HG03066 (cell line): ENCODE data around the gene ACOX3.

ENCODE experiments used
- ATAC-seq: cut with Tn5 transposase; IDR thresholded peaks from one replicate; pipeline ENCODE4 v1.9.1; 2021; ENCODE audit warnings: low read depth; ENCODE audit not compliant: unreplicated experiment

Gene ACOX3

GRCh38 chr4:8377103-8378075 lies 63.1 kb downstream of the ACOX3 start:
- no peak for ATAC-seq

GRCh38 chr4:8376361-8377102 lies 64.0 kb downstream of the ACOX3 start:
- no peak for ATAC-seq

- ATAC-seq, result no peak
These were observed 65.5 kb downstream of the ACOX3 start for GRCh38 chr4:8374851-8375649.

DNA sequence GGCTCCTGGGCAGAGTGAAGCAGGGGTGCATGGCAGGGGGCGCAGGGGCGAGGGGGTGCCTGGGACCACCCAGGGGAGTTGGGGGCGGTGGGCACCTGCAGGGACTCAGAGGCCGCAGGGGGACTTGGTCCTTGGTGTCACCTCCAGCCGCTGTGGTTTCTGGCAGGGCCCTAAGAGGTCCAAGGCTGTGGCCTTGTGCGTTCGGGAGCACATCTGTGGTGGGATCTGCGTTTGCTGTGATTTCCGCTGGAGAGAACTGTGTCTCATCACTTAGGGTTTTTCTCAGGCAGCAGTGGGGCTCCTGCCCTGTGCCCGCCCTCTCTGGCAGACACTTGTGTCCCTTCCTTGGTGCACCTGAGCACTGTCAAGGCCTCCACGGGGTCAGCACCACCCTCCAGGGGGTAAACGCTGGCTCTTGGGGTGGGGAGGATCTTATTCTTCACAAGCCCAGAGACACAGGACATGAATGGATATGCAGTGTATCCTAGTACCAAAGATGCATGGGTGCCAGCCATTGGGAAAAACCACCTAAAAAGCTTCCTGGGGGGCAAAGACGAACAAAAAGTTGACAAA lies 66.5 kb downstream of the ACOX3 start:
- ATAC-seq, result no peak

DNA sequence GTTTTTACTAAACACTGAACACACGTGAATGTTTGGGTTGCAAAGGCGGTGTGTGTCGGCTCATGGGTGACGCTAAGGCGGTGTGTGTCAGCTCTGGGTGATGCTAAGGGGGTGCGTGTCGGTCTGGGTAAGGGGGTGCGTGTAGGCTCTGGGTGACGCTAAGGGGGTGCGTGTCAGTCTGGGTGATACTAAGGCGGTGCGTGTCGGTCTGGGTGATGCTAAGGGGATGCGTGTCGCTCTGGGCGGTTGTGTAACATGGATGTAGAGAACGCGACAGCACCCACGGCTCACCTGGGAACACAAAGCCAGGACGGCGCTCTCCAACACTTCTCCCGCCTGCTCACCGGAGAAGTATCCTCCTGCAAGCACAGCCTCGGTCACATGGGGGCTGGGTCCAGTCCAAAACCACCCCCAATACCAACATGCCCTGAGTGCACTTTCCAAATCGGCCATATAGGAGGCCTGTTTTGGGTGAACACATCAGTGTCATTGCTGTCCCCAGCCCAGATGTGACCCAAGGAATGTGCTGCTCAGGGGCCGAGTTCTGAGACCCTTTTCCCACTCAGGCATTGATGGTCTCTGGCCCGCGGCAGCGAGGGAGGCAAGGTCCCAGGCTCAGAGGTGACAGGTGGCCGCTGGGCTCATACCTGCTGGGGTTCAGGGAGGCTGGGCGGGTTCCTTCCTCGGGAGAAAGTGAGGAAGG lies 67.1 kb downstream of the ACOX3 start:
- no peak for ATAC-seq

DNA sequence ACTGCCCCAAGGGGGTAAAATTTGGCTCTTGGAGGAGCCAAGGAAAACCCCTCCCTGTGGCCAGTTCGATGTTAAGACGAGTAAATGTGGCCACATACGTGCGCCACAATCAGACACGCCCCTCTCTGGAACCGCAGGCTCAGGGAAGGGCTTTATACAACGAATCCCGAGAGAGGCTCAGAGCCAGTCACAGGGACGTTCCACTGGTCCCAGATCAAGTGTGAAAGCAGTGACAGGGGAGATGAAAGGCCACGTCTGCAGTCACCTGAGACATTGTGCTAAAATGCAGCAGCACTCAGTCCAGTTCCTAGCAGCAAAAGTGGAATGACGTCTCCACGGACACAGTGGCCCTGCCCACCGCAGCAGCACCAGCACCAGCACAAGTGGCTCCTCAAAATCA lies 68.0 kb downstream of the ACOX3 start:
- no peak for ATAC-seq

DNA sequence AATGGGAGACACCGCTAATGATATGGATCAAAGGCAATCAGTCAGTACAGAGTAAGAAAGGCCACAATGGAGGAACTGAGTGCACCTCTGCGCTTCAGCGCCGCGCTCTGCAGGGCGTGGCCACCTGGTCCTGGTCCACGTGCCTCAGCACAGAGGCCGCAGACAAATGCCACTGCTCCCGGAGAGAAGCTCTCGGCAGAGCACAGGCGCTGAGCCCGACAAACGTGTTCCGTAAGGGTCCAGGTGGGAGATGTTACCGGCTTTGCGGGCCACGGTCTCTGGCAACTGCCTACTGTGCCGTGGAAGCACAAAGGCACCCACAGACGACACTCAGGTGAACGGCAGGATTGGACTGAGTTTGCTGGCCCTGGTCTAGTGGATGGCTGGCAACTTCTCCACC lies 68.9 kb downstream of the ACOX3 start:
- no peak for ATAC-seq

DNA sequence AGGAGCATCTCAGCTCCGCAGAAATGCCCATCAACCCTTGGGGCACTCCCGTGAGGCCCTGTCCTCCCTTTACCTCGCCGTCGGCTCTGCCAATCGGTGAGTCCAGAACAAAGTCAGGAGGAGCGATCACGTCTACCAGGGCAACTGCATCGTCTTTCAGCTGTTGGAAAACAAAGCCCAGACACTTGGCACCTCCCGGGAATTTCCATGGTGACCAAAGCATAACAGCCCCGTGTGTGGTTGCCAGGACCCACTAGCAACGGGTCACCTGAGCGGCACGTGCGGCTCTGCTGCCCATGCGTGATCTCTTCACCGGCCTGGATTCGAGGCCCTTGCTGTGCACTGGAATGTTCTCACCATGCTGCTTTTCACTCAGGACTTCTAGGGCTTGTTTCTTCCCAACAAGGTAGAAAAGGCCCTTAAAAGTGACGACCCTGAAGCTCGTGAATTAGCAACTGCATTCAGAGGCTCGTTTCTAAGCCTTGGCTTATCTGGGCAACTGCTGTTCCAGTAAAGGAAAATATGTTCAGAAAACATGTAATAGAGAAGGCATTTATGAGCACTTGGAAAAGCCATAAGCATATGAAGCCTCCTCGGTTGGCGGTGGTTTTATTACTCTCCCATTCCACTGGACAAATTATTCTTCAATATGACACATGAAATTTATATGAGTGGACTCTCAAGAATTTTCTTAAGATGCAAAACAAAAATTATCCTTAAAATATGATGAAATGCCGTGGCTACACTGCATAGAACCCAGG lies 69.5 kb downstream of the ACOX3 start:
- no peak for ATAC-seq

GRCh38 chr4:8370106-8370787 lies 70.3 kb downstream of the ACOX3 start:
- no peak for ATAC-seq

GRCh38 chr4:8369426-8370105 lies 71.0 kb downstream of the ACOX3 start:
- ATAC-seq, result no peak

- ATAC-seq, result no peak
These were observed 71.5 kb downstream of the ACOX3 start for GRCh38 chr4:8368998-8369397.

DNA sequence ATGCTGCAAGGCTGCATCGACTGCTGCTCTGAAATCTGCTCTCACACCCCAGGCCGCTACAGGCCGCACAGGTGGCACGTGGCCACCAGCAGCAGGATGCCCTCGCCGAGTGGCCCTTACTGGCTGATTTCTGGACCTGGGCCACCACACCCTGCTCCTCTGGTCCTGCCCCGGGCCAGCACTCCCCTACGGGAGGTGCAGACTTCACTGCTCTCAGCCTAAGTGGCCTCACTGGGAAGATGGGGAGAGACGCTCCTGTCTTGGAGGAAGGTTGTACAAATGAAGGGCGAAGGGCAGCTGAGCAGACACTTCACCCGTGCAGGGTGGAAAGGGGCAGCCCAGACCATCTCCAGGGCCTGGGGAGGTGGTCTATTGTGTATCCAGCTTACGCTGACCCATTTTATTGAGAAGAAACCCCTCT lies 72.5 kb downstream of the ACOX3 start:
- no peak for ATAC-seq

GRCh38 chr4:8366601-8367000 lies 73.9 kb downstream of the ACOX3 start:
- no peak for ATAC-seq

GRCh38 chr4:8365951-8366350 lies 74.6 kb downstream of the ACOX3 start:
- ATAC-seq, result no peak

GRCh38 chr4:8365353-8365752 lies 75.2 kb downstream of the ACOX3 start:
- no peak for ATAC-seq

DNA sequence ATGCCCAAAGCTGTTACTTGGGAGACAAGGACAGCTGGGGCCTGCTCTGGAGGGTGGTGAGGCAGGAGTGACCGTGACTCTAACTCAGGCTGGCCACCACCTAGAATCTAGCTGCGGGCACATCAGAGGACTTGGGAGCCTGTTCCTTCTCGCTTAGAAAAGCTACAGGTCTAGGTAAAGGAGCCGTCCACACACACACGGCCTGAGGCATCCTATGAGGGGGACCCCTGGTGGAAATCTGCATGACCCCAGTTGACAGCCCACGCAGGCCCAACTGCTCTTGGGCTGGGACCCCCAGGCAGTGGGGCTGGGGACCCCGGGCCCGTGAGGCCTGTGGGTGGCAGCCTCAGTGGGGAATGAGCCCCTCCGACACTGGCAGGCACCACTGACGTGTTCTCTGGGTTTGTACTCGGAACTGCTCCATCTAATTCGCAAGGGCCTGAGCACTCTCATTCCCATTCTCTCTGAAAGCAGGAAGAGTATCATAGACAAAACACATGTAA lies 75.6 kb downstream of the ACOX3 start:
- ATAC-seq, result no peak

DNA sequence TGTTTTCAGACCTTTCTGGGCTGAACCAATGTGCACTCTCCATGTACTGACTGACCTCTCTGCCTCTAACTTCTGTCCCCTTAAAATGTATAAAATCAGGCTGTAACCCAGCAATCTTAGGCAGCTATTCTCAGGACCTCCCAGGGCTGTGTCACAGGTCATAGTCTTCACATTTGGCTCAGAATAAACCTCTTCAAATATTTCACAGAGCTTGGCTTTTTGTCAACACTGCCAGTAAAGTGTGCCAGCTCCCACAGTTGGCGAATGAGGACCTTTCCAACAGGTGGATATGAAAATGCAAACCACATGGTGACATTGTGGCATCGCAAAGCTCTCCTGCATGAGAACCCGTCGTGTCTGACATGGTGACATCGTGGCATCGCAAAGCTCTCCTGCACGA lies 76.4 kb downstream of the ACOX3 start:
- no peak for ATAC-seq

GRCh38 chr4:8362483-8362882 lies 78.0 kb downstream of the ACOX3 start:
- no peak for ATAC-seq
